HFFc6 (cell line): ENCODE data around the gene TMEM54. TPM values are rescaled to one million over a fixed set of nuclear protein-coding genes. Genes with fewer than 3 reads are reported as not detected.

Experiments
- DNase-seq: peaks from one replicate; pipeline ENCODE4 v3.0.0-alpha.2; 2018
- H3K27ac Mint-ChIP-seq: 2 replicates; pipeline ENCODE4 v1.8.0; 2020; ENCODE audit warnings: mild to moderate bottlenecking, mixed read lengths
- H3K27me3 Mint-ChIP-seq: 2 replicates; pipeline ENCODE4 v1.8.0; 2021; ENCODE audit warnings: mild to moderate bottlenecking, moderate library complexity, mixed read lengths; ENCODE audit not compliant: insufficient read depth
- H3K36me3 Mint-ChIP-seq: 2 replicates; pipeline ENCODE4 v1.8.0; 2021; ENCODE audit warnings: low read depth, mixed read lengths
- H3K4me1 Mint-ChIP-seq: 2 replicates; pipeline ENCODE4 v1.8.0; 2020; ENCODE audit warnings: low read depth, mixed read lengths
- H3K4me3 Mint-ChIP-seq: 2 replicates; pipeline ENCODE4 v1.8.0; 2020; ENCODE audit warnings: mild to moderate bottlenecking, moderate library complexity, mixed read lengths
- H3K9me3 Mint-ChIP-seq: 2 replicates; pipeline ENCODE4 v1.8.0; 2020; ENCODE audit warnings: mild to moderate bottlenecking, mixed read lengths
- total RNA-seq, 6 experiments: library from RNA; stranded (reverse); fragmentation: NEBNext Ultra II Directional; extraction: Animal tissue kit (Norgen Biotek cat#: 25700); gene quantifications; 2 replicates in 1 of 6; 3 replicates in 5 of 6; pipeline ENCODE4 v1.2.3, GENCODE V29; 2021
- TF ChIP-seq, protein P1 (sequence below): fragments of 200-600 bp; sonication (generic); IDR thresholded peaks from 2 replicates; pipeline ENCODE4 v1.5.0; 2021; ENCODE audit warnings: antibody characterized with exemption, mild to moderate bottlenecking

TMEM54 gene
- total RNA-seq, 6 experiments from 2014 or later, result 23.4 to 31.4 (median 25.8) TPM

GRCh38 chr1:32889731-32890278, 11.4 kb downstream of the TMEM54 start:
- H3K9me3 Mint-ChIP-seq, result peaks cover 4% of the 10 kb centered on the region; the same call in 1 of the 2 replicates
- no peak overlapping the region for H3K4me3 Mint-ChIP-seq
- peaks cover 4% of the 10 kb centered on the region; the same call in 1 of the 2 replicates for H3K36me3 Mint-ChIP-seq
- no peak overlapping the region for H3K27ac Mint-ChIP-seq
- peaks cover 26% of the 10 kb centered on the region for H3K27me3 Mint-ChIP-seq
- TF ChIP-seq, protein P1, sequence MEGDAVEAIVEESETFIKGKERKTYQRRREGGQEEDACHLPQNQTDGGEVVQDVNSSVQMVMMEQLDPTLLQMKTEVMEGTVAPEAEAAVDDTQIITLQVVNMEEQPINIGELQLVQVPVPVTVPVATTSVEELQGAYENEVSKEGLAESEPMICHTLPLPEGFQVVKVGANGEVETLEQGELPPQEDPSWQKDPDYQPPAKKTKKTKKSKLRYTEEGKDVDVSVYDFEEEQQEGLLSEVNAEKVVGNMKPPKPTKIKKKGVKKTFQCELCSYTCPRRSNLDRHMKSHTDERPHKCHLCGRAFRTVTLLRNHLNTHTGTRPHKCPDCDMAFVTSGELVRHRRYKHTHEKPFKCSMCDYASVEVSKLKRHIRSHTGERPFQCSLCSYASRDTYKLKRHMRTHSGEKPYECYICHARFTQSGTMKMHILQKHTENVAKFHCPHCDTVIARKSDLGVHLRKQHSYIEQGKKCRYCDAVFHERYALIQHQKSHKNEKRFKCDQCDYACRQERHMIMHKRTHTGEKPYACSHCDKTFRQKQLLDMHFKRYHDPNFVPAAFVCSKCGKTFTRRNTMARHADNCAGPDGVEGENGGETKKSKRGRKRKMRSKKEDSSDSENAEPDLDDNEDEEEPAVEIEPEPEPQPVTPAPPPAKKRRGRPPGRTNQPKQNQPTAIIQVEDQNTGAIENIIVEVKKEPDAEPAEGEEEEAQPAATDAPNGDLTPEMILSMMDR, result no peak
- H3K4me1 Mint-ChIP-seq, result peaks cover 12% of the 10 kb centered on the region
- no peak for DNase-seq

DNA sequence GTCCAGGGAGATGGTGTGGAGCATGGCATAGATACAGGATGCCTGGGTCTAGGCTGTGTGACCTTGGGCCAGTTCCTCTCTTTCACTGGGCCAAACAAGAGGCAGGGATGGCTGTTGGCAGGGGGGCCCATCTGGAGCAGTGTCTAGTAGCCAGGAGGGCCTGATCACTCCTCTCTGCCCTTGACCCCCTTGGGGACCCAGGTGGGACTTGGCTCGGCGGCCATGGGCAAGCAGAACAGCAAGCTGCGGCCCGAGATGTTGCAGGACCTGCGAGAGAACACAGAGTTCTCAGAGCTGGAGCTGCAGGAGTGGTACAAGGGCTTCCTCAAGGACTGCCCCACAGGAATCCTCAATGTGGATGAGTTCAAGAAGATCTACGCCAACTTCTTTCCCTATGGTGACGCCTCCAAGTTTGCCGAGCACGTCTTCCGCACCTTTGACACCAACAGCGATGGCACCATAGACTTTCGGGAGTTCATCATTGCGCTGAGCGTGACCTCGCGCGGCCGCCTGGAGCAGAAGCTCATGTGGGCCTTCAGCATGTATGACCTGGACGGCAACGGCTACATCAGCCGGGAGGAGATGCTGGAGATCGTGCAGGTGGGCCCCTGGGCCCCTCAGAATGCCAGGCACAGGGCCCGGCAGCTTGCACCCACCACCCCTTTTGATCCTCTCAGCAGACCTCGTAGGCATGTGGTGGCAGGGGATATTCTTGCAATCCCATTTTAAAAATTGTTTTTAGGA, 12.3 kb downstream of the TMEM54 start:
- peaks cover 12% of the 10 kb centered on the region for H3K4me1 Mint-ChIP-seq
- no peak for DNase-seq
- peaks cover 4% of the 10 kb centered on the region; the same call in 1 of the 2 replicates for H3K36me3 Mint-ChIP-seq
- TF ChIP-seq, protein P1, result no peak
- H3K4me3 Mint-ChIP-seq, result no peak overlapping the region
- peaks cover 4% of the 10 kb centered on the region; the same call in 1 of the 2 replicates for H3K9me3 Mint-ChIP-seq
- peaks cover 32% of the 10 kb centered on the region for H3K27me3 Mint-ChIP-seq
- H3K27ac Mint-ChIP-seq, result no peak overlapping the region

DNA sequence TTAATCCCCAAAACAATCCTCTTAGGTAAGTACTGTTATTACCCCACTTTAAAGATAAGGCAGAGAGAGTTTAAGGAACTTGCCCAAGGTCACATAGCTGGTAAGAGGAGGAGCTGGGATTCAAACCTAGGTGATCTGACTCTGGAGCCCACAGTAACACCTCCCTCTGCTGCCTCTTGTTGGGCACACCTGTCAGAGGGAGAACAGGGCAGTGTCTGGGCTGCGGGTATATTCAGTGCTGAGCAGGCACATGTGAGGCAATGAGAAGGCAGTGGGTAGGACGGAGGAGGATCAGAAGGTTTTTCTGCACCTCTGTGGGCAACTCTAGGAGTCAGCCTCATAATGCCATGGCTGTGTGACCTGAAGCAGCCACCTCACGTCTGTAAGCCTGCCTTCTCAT, 13.1 kb downstream of the TMEM54 start:
- H3K27ac Mint-ChIP-seq, result no peak overlapping the region
- H3K27me3 Mint-ChIP-seq, result peaks cover 32% of the 10 kb centered on the region
- no peak for DNase-seq
- peaks cover 4% of the 10 kb centered on the region; the same call in 1 of the 2 replicates for H3K9me3 Mint-ChIP-seq
- no peak overlapping the region for H3K4me3 Mint-ChIP-seq
- TF ChIP-seq, protein P1, result no peak
- H3K36me3 Mint-ChIP-seq, result peaks cover 4% of the 10 kb centered on the region; the same call in 1 of the 2 replicates
- H3K4me1 Mint-ChIP-seq, result peaks cover 12% of the 10 kb centered on the region

DNA sequence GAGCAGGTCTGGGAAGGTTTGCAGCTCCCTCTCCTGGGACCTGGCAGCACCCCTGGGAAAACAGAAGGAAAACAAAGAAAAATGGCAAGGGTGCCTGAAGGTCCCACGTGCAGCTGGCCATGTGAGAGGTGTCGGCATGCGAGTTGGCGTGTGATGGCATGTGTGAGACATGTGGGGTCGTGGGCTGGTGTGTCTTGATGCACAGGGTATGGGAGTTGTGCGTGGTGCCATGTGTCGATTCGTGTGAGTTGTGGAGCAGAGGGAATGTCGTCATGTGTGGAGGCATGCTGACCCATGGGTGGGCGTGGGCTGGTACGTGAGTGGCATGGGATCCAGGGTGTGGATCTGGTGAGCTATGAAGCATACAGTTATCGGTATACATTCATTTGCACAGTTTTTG, 13.6 kb downstream of the TMEM54 start:
- Mint-ChIP-seq H3K27ac (no peak overlapping the region), H3K4me3 (no peak overlapping the region), H3K27me3 (peaks cover 32% of the 10 kb centered on the region)

GRCh38 chr1:32886828-32887414, 14.3 kb downstream of the TMEM54 start:
- DNase-seq, result no peak
- Mint-ChIP-seq H3K27me3 (peaks cover 30% of the 10 kb centered on the region), H3K9me3 (no peaks in the 10 kb centered on the region), H3K27ac (no peak overlapping the region), H3K4me1 (peaks cover 6% of the 10 kb centered on the region), H3K4me3 (no peak overlapping the region), H3K36me3 (no peaks in the 10 kb centered on the region)
- TF ChIP-seq, protein P1, result 0 out of 2 replicates have a peak, but pooled peaks have one; percentile 14

More for the DNA sequence above, 13.6 kb downstream of the TMEM54 start:
- Mint-ChIP-seq H3K4me1 (peaks cover 11% of the 10 kb centered on the region), H3K36me3 (peaks cover 4% of the 10 kb centered on the region; the same call in 1 of the 2 replicates), H3K9me3 (peaks cover 4% of the 10 kb centered on the region; the same call in 1 of the 2 replicates)
- DNase-seq, result no peak
- TF ChIP-seq, protein P1, result no peak
